ENCODE results near the gene EML3. TPM values are rescaled to one million over a fixed set of nuclear protein-coding genes. Genes with fewer than 3 reads are reported as not detected.

The EML3 gene
- 17.0 and 22.9 TPM in 2 replicates for total RNA-seq

GRCh38 chr11:62612366-62613290 lies at the start of gene EML3, which contains the start of gene ROM1:
TSS of gene EML3 (minus strand) at chr11:62612775. CDS start at chr11:62612457, 318 bp downstream.
TSS of gene ROM1 (plus strand) at chr11:62613257. CDS start at chr11:62613282, 25 bp downstream.

GRCh38 chr11:62645946-62646824 lies 33.6 kb upstream of the EML3 start, which contains the start of gene GANAB:
TSS of gene GANAB (minus strand) at chr11:62646613. CDS start at chr11:62646599, 14 bp downstream.

GRCh38 chr11:62621567-62622470 lies 9.2 kb upstream of the EML3 start, which contains the start of gene B3GAT3:
TSS of gene B3GAT3 (minus strand) at chr11:62621986. CDS start at chr11:62621947, 39 bp downstream.

GRCh38 chr11:62601372-62602140 lies 11.0 kb downstream of the EML3 start, which contains the start of gene MTA2:
TSS of gene MTA2 (minus strand) at chr11:62601865. CDS start at chr11:62601450, 415 bp downstream.

GRCh38 chr11:62591448-62592145 lies 21.0 kb downstream of the EML3 start, which contains the start of gene TUT1:
TSS of gene TUT1 (minus strand) at chr11:62591523. CDS start at chr11:62591485, 38 bp downstream.

GRCh38 chr11:62573592-62574362 lies 38.8 kb downstream of the EML3 start, which contains the start of gene EEF1G:
TSS of gene EEF1G (minus strand) at chr11:62573891. CDS start at chr11:62573842, 49 bp downstream.

Other genes with a start within 250 kb of the EML3 start
- not detected in 2 replicates for gene SCGB1A1, start 193.7 kb downstream of the EML3 start, total RNA-seq
- gene AHNAK, start 66.0 kb downstream of the EML3 start, total RNA-seq = 251 and 358 TPM in 2 replicates
- 2,051 and 2,264 TPM in 2 replicates for gene EEF1G, start 38.9 kb downstream of the EML3 start, total RNA-seq
- 5.5 and 9.6 TPM in 2 replicates for gene TUT1, start 21.3 kb downstream of the EML3 start, total RNA-seq
- gene MTA2, start 10.9 kb downstream of the EML3 start, total RNA-seq = 81.7 and 109 TPM in 2 replicates
- 2.8 and 14.1 TPM in 2 replicates for gene ROM1, start 482 bp upstream of the EML3 start, total RNA-seq
- gene B3GAT3, start 9.2 kb upstream of the EML3 start, total RNA-seq = 48.4 and 56.2 TPM in 2 replicates
- gene GANAB, start 33.8 kb upstream of the EML3 start, total RNA-seq = 263 and 291 TPM in 2 replicates
- gene INTS5, start 40.5 kb upstream of the EML3 start, total RNA-seq = 20.6 and 26.2 TPM in 2 replicates
- gene C11orf98, start 52.4 kb upstream of the EML3 start, total RNA-seq = 47.0 and 88.6 TPM in 2 replicates
- 2.9 and 20.2 TPM in 2 replicates for gene CSKMT, start 52.5 kb upstream of the EML3 start, total RNA-seq
- 8.6 and 10.5 TPM in 2 replicates for gene UQCC3, start 58.9 kb upstream of the EML3 start, total RNA-seq
- gene LBHD1, start 59.5 kb upstream of the EML3 start, total RNA-seq = 6.9 and 11.0 TPM in 2 replicates
- gene UBXN1, start 66.3 kb upstream of the EML3 start, total RNA-seq = 97.7 and 109 TPM in 2 replicates
- 5.8 and 6.6 TPM in 2 replicates for gene LRRN4CL, start 76.8 kb upstream of the EML3 start, total RNA-seq
- 79.6 and 137 TPM in 2 replicates for gene BSCL2, start 94.6 kb upstream of the EML3 start, total RNA-seq
- not detected in 2 replicates for gene GNG3, start 94.9 kb upstream of the EML3 start, total RNA-seq
- 6.6 and 6.9 TPM in 2 replicates for gene HNRNPUL2, start 114.7 kb upstream of the EML3 start, total RNA-seq
- 27.1 and 44.5 TPM in 2 replicates for gene TTC9C, start 115.7 kb upstream of the EML3 start, total RNA-seq
- gene ZBTB3, start 141.4 kb upstream of the EML3 start, total RNA-seq = 6.1 and 10.3 TPM in 2 replicates
- 96.1 and 114 TPM in 2 replicates for gene POLR2G, start 148.8 kb upstream of the EML3 start, total RNA-seq
- 11.8 and 18.6 TPM in 2 replicates for gene TAF6L, start 158.6 kb upstream of the EML3 start, total RNA-seq
- gene TMEM179B, start 174.6 kb upstream of the EML3 start, total RNA-seq = 73.7 and 93.1 TPM in 2 replicates
- gene TMEM223, start 179.2 kb upstream of the EML3 start, total RNA-seq = 40.9 and 43.8 TPM in 2 replicates
- gene NXF1, start 192.7 kb upstream of the EML3 start, total RNA-seq = 26.2 and 30.5 TPM in 2 replicates
- 33.2 and 59.2 TPM in 2 replicates for gene STX5, start 219.3 kb upstream of the EML3 start, total RNA-seq
- not detected in 2 replicates for gene TEX54, start 220.1 kb upstream of the EML3 start, total RNA-seq
- gene WDR74, start 226.8 kb upstream of the EML3 start, total RNA-seq = 39.7 and 57.4 TPM in 2 replicates

Data from myometrial cell (primary cell).